Hepatocyte (in vitro differentiated cells): Measurements from ENCODE around the gene PLCL1. TPM values are rescaled to one million over a fixed set of nuclear protein-coding genes. Genes with fewer than 3 reads are reported as not detected.
"Not testable (repeated sequence)": the region's sequence is repeated elsewhere in the genome, so short reads cannot be mapped to it uniquely, and the experiment has no call there.

Experiments used
- DNase-seq: peaks from one replicate; pipeline ENCODE4 v3.0.0-alpha.2; 2016; ENCODE audit warnings: low spot score
- H2AFZ ChIP-seq: fragments of 200-600 bp; sonication (generic); 2 replicates; pipeline ENCODE4 v1.6.0; 2016; ENCODE audit warnings: antibody characterized with exemption, mild to moderate bottlenecking
- H3K27ac ChIP-seq: fragments of 200-600 bp; sonication (generic); 2 replicates; pipeline ENCODE4 v1.5.1; 2016; ENCODE audit warnings: mild to moderate bottlenecking
- H3K27me3 ChIP-seq: fragments of 200-600 bp; sonication (generic); 2 replicates; pipeline ENCODE4 v1.6.1; 2016
- H3K36me3 ChIP-seq: fragments of 200-600 bp; sonication (generic); replicated peaks from 2 replicates; pipeline ENCODE4 v1.5.1; 2016; ENCODE audit warnings: low read depth; ENCODE audit not compliant: insufficient read depth
- H3K4me1 ChIP-seq: fragments of 200-600 bp; sonication (generic); 2 replicates; pipeline ENCODE4 v1.5.1; 2016; ENCODE audit warnings: mild to moderate bottlenecking, moderate library complexity; ENCODE audit not compliant: insufficient read depth
- H3K4me2 ChIP-seq: fragments of 200-600 bp; sonication (generic); 2 replicates; pipeline ENCODE4 v1.6.0; 2016
- H3K4me3 ChIP-seq: fragments of 200-600 bp; sonication (generic); 2 replicates; pipeline ENCODE4 v1.5.1; 2016; ENCODE audit warnings: mild to moderate bottlenecking
- H3K79me2 ChIP-seq: fragments of 200-600 bp; sonication (generic); 2 replicates; pipeline ENCODE4 v1.6.0; 2017; ENCODE audit warnings: mild to moderate bottlenecking
- H3K9me2 ChIP-seq: fragments of 200-600 bp; sonication (generic); replicated peaks from 2 replicates; pipeline ENCODE4 v1.6.0; 2017; ENCODE audit warnings: mild to moderate bottlenecking; ENCODE audit not compliant: insufficient read depth
- H3K9me3 ChIP-seq: fragments of 200-600 bp; sonication (generic); 2 replicates; pipeline ENCODE4 v1.5.1; 2016; ENCODE audit warnings: low read depth, mild to moderate bottlenecking
- H4K20me1 ChIP-seq: fragments of 200-600 bp; sonication (generic); 2 replicates; pipeline ENCODE4 v1.6.0; 2016; ENCODE audit warnings: mild to moderate bottlenecking; ENCODE audit not compliant: insufficient read depth, poor library complexity, severe bottlenecking
- EZH2 ChIP-seq: fragments of 200-600 bp; sonication (generic); IDR thresholded peaks from 2 replicates; pipeline ENCODE4 v1.6.1; 2016; ENCODE audit warnings: antibody characterized with exemption, mild to moderate bottlenecking, borderline replicate concordance
- EZH2phosphoT487 ChIP-seq: fragments of 200-600 bp; sonication (generic); IDR thresholded peaks from one replicate; pipeline ENCODE4 v1.6.1; 2018; ENCODE audit warnings: antibody characterized with exemption, mild to moderate bottlenecking, low read depth, moderate library complexity; ENCODE audit not compliant: unreplicated experiment, severe bottlenecking
- WGBS: methylation state at CpG from one replicate; pipeline ENCODE4 v1.1.6; 2016; ENCODE audit warnings: low lambda C conversion rate; ENCODE audit errors: missing lambda C conversion rate; 5-methylcytosine and 5-hydroxymethylcytosine counted together
- polyA plus RNA-seq: library from polyadenylated mRNA; unstranded; fragments of >200 nt; fragmentation: Nextera tagmentation; extraction: Ambion mirVana; gene quantifications from 2 replicates; pipeline ENCODE4 v1.2.1, GENCODE V29; 2016
- total RNA-seq: library from RNA; depleted of rRNA; stranded (reverse); fragments of >200 nt; gene quantifications from 2 replicates; pipeline ENCODE4 v1.2.3, GENCODE V29; 2014
- TF ChIP-seq, protein P1 (sequence below): fragments of 200-600 bp; sonication (generic); IDR thresholded peaks from 2 replicates; pipeline ENCODE4 v1.5.1; 2016; ENCODE audit warnings: antibody characterized with exemption, mild to moderate bottlenecking; ENCODE audit not compliant: poor library complexity

The PLCL1 gene
- total and polyA plus RNA-seq, 2 experiments from 2014 or later, result 0.37 to 2.4 TPM

DNA sequence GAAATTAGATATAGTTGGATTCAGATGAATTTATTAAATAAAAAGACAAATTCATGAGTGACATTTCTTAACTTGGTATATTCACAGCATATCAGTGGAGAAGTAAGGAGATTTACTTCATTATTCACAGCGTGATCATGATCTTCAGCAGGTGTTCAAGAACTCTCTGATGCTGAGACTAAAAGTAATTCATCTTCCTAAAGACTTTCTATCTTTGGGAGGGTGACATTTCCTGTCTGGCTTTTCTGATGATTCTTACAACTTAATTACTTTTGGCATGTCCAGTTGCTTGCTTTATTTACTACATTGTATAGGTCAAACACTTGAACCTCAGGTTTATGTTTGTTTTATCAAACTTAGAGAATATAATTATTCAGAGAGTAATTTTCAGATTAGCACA is 224.6 kb downstream of the PLCL1 start:
- 74% methylated on average over 1 of the region's 1 CpG for WGBS
- TF ChIP-seq, protein P1, sequence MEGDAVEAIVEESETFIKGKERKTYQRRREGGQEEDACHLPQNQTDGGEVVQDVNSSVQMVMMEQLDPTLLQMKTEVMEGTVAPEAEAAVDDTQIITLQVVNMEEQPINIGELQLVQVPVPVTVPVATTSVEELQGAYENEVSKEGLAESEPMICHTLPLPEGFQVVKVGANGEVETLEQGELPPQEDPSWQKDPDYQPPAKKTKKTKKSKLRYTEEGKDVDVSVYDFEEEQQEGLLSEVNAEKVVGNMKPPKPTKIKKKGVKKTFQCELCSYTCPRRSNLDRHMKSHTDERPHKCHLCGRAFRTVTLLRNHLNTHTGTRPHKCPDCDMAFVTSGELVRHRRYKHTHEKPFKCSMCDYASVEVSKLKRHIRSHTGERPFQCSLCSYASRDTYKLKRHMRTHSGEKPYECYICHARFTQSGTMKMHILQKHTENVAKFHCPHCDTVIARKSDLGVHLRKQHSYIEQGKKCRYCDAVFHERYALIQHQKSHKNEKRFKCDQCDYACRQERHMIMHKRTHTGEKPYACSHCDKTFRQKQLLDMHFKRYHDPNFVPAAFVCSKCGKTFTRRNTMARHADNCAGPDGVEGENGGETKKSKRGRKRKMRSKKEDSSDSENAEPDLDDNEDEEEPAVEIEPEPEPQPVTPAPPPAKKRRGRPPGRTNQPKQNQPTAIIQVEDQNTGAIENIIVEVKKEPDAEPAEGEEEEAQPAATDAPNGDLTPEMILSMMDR, result no peak
- TF ChIP-seq EZH2phosphoT487 (no peak), EZH2 (no peak)
- no peaks in the 10 kb centered on the region for H3K4me1 ChIP-seq

DNA sequence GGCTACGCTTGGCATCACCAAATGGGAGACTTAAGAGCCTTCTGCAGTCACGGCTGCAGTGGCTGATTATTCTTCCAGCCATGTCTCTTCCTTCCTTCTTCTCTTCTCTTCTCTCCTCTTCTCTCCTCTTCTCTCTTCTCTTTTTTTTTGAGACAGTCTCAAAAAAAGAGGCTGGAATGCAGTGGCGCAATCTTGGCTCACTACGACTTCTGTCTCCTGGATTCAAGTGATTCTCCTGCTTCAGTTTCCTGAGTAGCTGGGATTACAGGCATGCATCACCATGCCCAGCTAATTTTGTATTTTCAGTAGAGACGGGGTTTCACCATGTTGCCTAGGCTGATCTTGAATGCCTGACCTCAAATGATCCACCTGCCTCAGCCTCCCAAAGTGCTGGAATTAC is 225.2 kb downstream of the PLCL1 start:
- not testable (repeated sequence) for H3K4me3 ChIP-seq, H3K4me2 ChIP-seq, H3K27ac ChIP-seq, H2AFZ ChIP-seq, H3K27me3 ChIP-seq, DNase-seq, H3K9me3 ChIP-seq, H4K20me1 ChIP-seq, H3K36me3 ChIP-seq, H3K9me2 ChIP-seq, H3K4me1 ChIP-seq, H3K79me2 ChIP-seq
- WGBS, result 74% methylated on average over 5 of the region's 5 CpGs

More for the DNA sequence above, 224.6 kb downstream of the PLCL1 start:
- Histone ChIP-seq H3K4me3 (no peak overlapping the region), H3K9me3 (peaks cover 3% of the 10 kb centered on the region), H4K20me1 (no peaks in the 10 kb centered on the region), H3K27ac (no peak overlapping the region), H3K27me3 (no peaks in the 10 kb centered on the region), H2AFZ (no peak overlapping the region), H3K79me2 (no peaks in the 10 kb centered on the region), H3K9me2 (no peaks in the 10 kb centered on the region), H3K36me3 (no peaks in the 10 kb centered on the region), H3K4me2 (no peak overlapping the region)
- DNase-seq, result no peak

DNA sequence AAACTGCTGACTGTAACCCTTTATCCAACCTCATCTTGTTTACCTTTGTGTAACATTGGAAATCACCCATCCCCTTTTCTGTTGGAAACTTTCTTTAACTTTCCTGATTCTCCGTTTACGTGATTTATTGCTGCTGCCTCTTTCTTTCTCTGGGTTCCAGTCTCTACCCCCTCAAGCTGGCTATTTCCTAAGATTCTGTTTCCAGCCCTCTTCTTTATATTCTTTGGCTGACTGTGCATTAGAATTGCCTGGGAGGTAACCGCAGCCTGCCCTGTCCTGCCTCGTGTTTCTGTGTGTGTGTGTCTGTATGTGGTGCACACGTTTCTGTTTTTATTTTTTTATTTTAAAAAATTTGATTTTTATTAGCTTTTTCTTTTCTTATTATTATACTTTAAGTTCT is 229.2 kb downstream of the PLCL1 start:
- no peak overlapping the region for H3K4me2 ChIP-seq
- H3K27me3 ChIP-seq, result no peaks in the 10 kb centered on the region
- TF ChIP-seq, protein P1, result no peak
- TF ChIP-seq EZH2phosphoT487 (no peak), EZH2 (no peak)
- no peaks in the 10 kb centered on the region for H3K79me2 ChIP-seq
- 87% methylated on average over 5 of the region's 5 CpGs for WGBS
- H3K4me3 ChIP-seq, result no peak overlapping the region
- no peaks in the 10 kb centered on the region for H4K20me1 ChIP-seq
- no peaks in the 10 kb centered on the region for H3K9me3 ChIP-seq
- no peaks in the 10 kb centered on the region for H3K4me1 ChIP-seq
- DNase-seq, result no peak
- no peak overlapping the region for H3K27ac ChIP-seq
- no peaks in the 10 kb centered on the region for H3K9me2 ChIP-seq
- H2AFZ ChIP-seq, result no peak overlapping the region
- no peaks in the 10 kb centered on the region for H3K36me3 ChIP-seq

DNA sequence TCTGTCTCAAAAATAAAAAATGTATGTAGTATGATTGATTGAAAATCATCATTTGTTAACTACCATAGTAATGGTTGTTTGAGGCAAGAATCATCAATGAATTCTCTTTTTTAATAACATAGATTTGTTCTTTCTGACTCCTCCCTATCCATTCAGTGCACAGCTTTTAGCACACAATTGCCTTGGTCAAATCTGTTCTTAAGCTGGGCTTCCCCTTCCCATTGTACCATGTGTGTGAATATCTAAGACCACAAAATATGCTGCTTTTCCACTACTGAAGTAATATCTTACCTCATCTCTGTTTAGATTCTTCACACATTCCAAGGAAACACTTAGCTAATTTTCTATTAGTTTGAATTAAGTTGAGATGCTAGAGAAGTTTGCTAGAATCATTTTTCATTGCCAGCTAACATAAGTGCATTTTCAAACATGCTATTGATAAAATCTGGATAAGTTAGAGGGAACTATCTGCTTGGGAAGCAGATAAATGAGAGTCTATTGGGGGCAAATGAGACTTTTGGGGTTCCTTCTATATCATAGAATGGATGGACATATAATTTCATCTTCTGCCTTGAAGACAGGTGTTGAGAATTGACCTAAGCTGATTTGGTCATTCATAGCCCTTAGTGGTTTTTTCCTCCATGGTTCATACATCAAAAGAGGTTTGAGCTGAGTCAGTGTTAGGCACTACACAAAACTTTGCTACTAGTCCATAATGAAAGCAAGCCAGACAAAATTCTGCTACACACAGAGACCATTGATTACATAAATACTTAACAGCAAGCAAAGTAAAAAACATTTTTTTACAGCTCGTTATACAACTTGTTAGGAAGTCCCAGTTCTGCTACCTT is 231.9 kb downstream of the PLCL1 start:
- Histone ChIP-seq H3K27ac (no peak overlapping the region), H3K79me2 (no peaks in the 10 kb centered on the region), H3K9me3 (no peaks in the 10 kb centered on the region), H3K27me3 (no peaks in the 10 kb centered on the region), H2AFZ (no peak overlapping the region), H3K4me2 (no peak overlapping the region), H3K36me3 (no peaks in the 10 kb centered on the region), H3K9me2 (no peaks in the 10 kb centered on the region), H3K4me3 (no peak overlapping the region), H3K4me1 (no peaks in the 10 kb centered on the region), H4K20me1 (no peaks in the 10 kb centered on the region)
- 32% methylated on average over 1 of the region's 1 CpG for WGBS
- TF ChIP-seq, protein P1, result no peak
- TF ChIP-seq EZH2phosphoT487 (no peak), EZH2 (no peak)
- no peak for DNase-seq
